H54 (cell line): ENCODE measurements around the gene CD99L2.

Source experiments
- DNase-seq: peaks from one replicate; pipeline ENCODE4 v3.0.0; 2011; ENCODE audit warnings: low spot score, mixed read lengths; ENCODE audit not compliant: insufficient read length
- FAIRE-seq: peaks from 3 replicates; lab custom pipeline; 2011; peaks lifted over from hg19 to GRCh38; lab: Jason Lieb, UNC
- POLR2A ChIP-seq: IDR thresholded peaks from 2 replicates; pipeline ENCODE4 v1.6.1; 2011; ENCODE audit warnings: low read depth, mild to moderate bottlenecking, low read length

The CD99L2 gene

GRCh38 chrX:150874448-150874847 is 24.0 kb downstream of the CD99L2 start:
- no peak for TF ChIP-seq POLR2A
- FAIRE-seq (no peak), DNase-seq (no peak)

- no peak for DNase-seq
- no peak for TF ChIP-seq POLR2A
- peak; percentile 67 for FAIRE-seq
Measured at GRCh38 chrX:150873616-150874015, 24.9 kb downstream of the CD99L2 start.

GRCh38 chrX:150872773-150873336 is 25.6 kb downstream of the CD99L2 start:
- TF ChIP-seq POLR2A, result no peak
- DNase-seq (no peak), FAIRE-seq (no peak)

GRCh38 chrX:150871341-150871811 is 27.1 kb downstream of the CD99L2 start:
- TF ChIP-seq POLR2A, result no peak
- no peak for FAIRE-seq
- no peak for DNase-seq

GRCh38 chrX:150870487-150871340 is 27.8 kb downstream of the CD99L2 start:
- no peak for TF ChIP-seq POLR2A
- DNase-seq (no peak), FAIRE-seq (no peak)

GRCh38 chrX:150870029-150870428 is 28.4 kb downstream of the CD99L2 start:
- TF ChIP-seq POLR2A, result no peak
- FAIRE-seq, result no peak
- DNase-seq, result no peak

GRCh38 chrX:150869450-150869849 is 29.0 kb downstream of the CD99L2 start:
- TF ChIP-seq POLR2A, result no peak
- FAIRE-seq, result no peak
- no peak for DNase-seq

- FAIRE-seq (no peak), DNase-seq (no peak)
- no peak for TF ChIP-seq POLR2A
Measured at GRCh38 chrX:150868625-150869024, 29.8 kb downstream of the CD99L2 start.

- TF ChIP-seq POLR2A, result no peak
- no peak for FAIRE-seq
- DNase-seq, result no peak
Measured at GRCh38 chrX:150864127-150864526, 34.3 kb downstream of the CD99L2 start.

- no peak for DNase-seq
- no peak for TF ChIP-seq POLR2A
- FAIRE-seq, result no peak
Measured at GRCh38 chrX:150863191-150863590, 35.3 kb downstream of the CD99L2 start.

- DNase-seq, result no peak
- FAIRE-seq, result no peak
- no peak for TF ChIP-seq POLR2A
Measured at GRCh38 chrX:150857453-150857852, 41.0 kb downstream of the CD99L2 start.

GRCh38 chrX:150856785-150857184 is 41.7 kb downstream of the CD99L2 start:
- DNase-seq (no peak), FAIRE-seq (no peak)
- no peak for TF ChIP-seq POLR2A

GRCh38 chrX:150856101-150856500 is 42.4 kb downstream of the CD99L2 start:
- FAIRE-seq (no peak), DNase-seq (no peak)
- no peak for TF ChIP-seq POLR2A

- FAIRE-seq (no peak), DNase-seq (no peak)
- no peak for TF ChIP-seq POLR2A
Measured at GRCh38 chrX:150854856-150855255, 43.6 kb downstream of the CD99L2 start.

GRCh38 chrX:150849996-150850720 is 48.3 kb downstream of the CD99L2 start:
- FAIRE-seq, result no peak
- TF ChIP-seq POLR2A, result no peak

More at GRCh38 chrX:150849996-150850720, 48.3 kb downstream of the CD99L2 start:
- DNase-seq, result no peak
